ENCODE data around the gene AGBL3.

The AGBL3 gene

GRCh38 chr7:134945691-134946090 is 40.6 kb upstream of the AGBL3 start:
- no peaks in the 10 kb centered on the region for H3K9me3 ChIP-seq (ENCODE audit: control insufficient read depth, low read length)
- no peak overlapping the region for H3K4me3 ChIP-seq (ENCODE audit: insufficient read depth, low read depth, low read length, poor library complexity, severe bottlenecking)
- no peaks in the 10 kb centered on the region for H3K36me3 ChIP-seq (ENCODE audit: control insufficient read depth, insufficient read depth, low read length)
- no peaks in the 10 kb centered on the region for H3K4me1 ChIP-seq (ENCODE audit: control insufficient read depth, insufficient read depth, low read length, poor library complexity, severe bottlenecking)
- no peak for DNase-seq
- no peak overlapping the region for H3K27ac ChIP-seq (ENCODE audit: insufficient read depth, low read length, poor library complexity, severe bottlenecking)
- no peaks in the 10 kb centered on the region for H3K27me3 ChIP-seq (replicated peaks; ENCODE audit: control insufficient read depth, insufficient read depth, low read length, poor library complexity, severe bottlenecking)

- no peaks in the 10 kb centered on the region for H3K9me3 ChIP-seq (ENCODE audit: control insufficient read depth, low read length)
- no peak overlapping the region for H3K27ac ChIP-seq (ENCODE audit: insufficient read depth, low read length, poor library complexity, severe bottlenecking)
- no peak overlapping the region for H3K4me3 ChIP-seq (ENCODE audit: insufficient read depth, low read depth, low read length, poor library complexity, severe bottlenecking)
- no peaks in the 10 kb centered on the region for H3K27me3 ChIP-seq (replicated peaks; ENCODE audit: control insufficient read depth, insufficient read depth, low read length, poor library complexity, severe bottlenecking)
- no peaks in the 10 kb centered on the region for H3K36me3 ChIP-seq (ENCODE audit: control insufficient read depth, insufficient read depth, low read length)
- no peak for DNase-seq
- no peaks in the 10 kb centered on the region for H3K4me1 ChIP-seq (ENCODE audit: control insufficient read depth, insufficient read depth, low read length, poor library complexity, severe bottlenecking)
Observed at GRCh38 chr7:134946260-134946659, 40.0 kb upstream of the AGBL3 start.

DNA sequence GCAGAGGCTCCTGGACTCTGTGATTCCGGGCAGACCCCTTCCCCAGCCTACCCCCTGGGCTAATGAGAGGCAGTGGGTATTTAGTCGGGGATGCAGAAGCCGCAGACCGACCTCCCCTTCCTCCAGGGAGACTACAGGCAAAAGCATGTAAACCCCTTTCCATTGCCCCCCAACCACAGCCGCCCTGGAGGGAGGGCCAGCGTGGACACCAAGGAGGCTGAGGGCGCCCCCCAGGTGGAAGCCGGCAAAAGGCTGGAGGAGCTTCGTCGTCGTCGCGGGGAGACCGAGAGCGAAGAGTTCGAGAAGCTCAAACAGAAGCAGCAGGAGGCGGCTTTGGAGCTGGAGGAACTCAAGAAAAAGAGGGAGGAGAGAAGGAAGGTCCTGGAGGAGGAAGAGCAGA is 39.0 kb upstream of the AGBL3 start:
- H3K36me3 ChIP-seq (ENCODE audit: control insufficient read depth, insufficient read depth, low read length) = no peaks in the 10 kb centered on the region
- DNase-seq = no peak

DNA sequence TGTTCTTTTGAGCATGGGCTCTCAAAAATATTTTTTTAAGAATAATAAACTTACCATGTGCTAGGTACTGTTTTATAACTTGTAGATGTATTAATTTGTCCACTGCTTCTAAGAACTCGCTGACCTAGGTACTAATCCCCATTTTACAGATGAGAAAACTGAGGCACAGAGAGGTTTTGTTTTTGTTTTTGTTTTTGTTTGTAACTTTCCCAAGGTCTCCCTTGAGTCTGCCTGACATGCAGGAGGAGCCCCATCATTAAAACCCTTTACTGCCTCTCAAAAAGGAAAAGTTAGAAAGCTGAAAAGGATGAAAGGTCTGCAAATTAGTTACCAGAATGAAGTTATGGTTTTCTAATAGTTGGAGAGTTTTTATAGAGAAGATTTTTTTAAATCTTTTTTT is 38.5 kb upstream of the AGBL3 start:
- H3K27me3 ChIP-seq (replicated peaks; ENCODE audit: control insufficient read depth, insufficient read depth, low read length, poor library complexity, severe bottlenecking) = no peaks in the 10 kb centered on the region
- no peak for DNase-seq
- H3K9me3 ChIP-seq (ENCODE audit: control insufficient read depth, low read length) = no peaks in the 10 kb centered on the region
- H3K4me3 ChIP-seq (ENCODE audit: insufficient read depth, low read depth, low read length, poor library complexity, severe bottlenecking) = no peak overlapping the region
- H3K27ac ChIP-seq (ENCODE audit: insufficient read depth, low read length, poor library complexity, severe bottlenecking) = no peak overlapping the region
- H3K4me1 ChIP-seq (ENCODE audit: control insufficient read depth, insufficient read depth, low read length, poor library complexity, severe bottlenecking) = no peaks in the 10 kb centered on the region
- no peaks in the 10 kb centered on the region for H3K36me3 ChIP-seq (ENCODE audit: control insufficient read depth, insufficient read depth, low read length)

More for the DNA sequence above, 39.0 kb upstream of the AGBL3 start:
- H3K9me3 ChIP-seq (ENCODE audit: control insufficient read depth, low read length) = no peaks in the 10 kb centered on the region
- H3K27me3 ChIP-seq (replicated peaks; ENCODE audit: control insufficient read depth, insufficient read depth, low read length, poor library complexity, severe bottlenecking) = no peaks in the 10 kb centered on the region
- H3K27ac ChIP-seq (ENCODE audit: insufficient read depth, low read length, poor library complexity, severe bottlenecking) = no peak overlapping the region
- H3K4me3 ChIP-seq (ENCODE audit: insufficient read depth, low read depth, low read length, poor library complexity, severe bottlenecking) = no peak overlapping the region
- H3K4me1 ChIP-seq (ENCODE audit: control insufficient read depth, insufficient read depth, low read length, poor library complexity, severe bottlenecking) = no peaks in the 10 kb centered on the region

- H3K27ac ChIP-seq (ENCODE audit: insufficient read depth, low read length, poor library complexity, severe bottlenecking) = no peak overlapping the region
- no peaks in the 10 kb centered on the region for H3K27me3 ChIP-seq (replicated peaks; ENCODE audit: control insufficient read depth, insufficient read depth, low read length, poor library complexity, severe bottlenecking)
- no peaks in the 10 kb centered on the region for H3K4me1 ChIP-seq (ENCODE audit: control insufficient read depth, insufficient read depth, low read length, poor library complexity, severe bottlenecking)
- H3K9me3 ChIP-seq (ENCODE audit: control insufficient read depth, low read length) = no peaks in the 10 kb centered on the region
- no peak for DNase-seq
- no peak overlapping the region for H3K4me3 ChIP-seq (ENCODE audit: insufficient read depth, low read depth, low read length, poor library complexity, severe bottlenecking)
- H3K36me3 ChIP-seq (ENCODE audit: control insufficient read depth, insufficient read depth, low read length) = no peaks in the 10 kb centered on the region
Observed at GRCh38 chr7:134948246-134948645, 38.1 kb upstream of the AGBL3 start.

GRCh38 chr7:134948736-134949135 is 37.6 kb upstream of the AGBL3 start:
- H3K4me3 ChIP-seq (ENCODE audit: insufficient read depth, low read depth, low read length, poor library complexity, severe bottlenecking) = no peak overlapping the region
- no peaks in the 10 kb centered on the region for H3K36me3 ChIP-seq (ENCODE audit: control insufficient read depth, insufficient read depth, low read length)
- no peak overlapping the region for H3K27ac ChIP-seq (ENCODE audit: insufficient read depth, low read length, poor library complexity, severe bottlenecking)
- no peaks in the 10 kb centered on the region for H3K9me3 ChIP-seq (ENCODE audit: control insufficient read depth, low read length)
- no peaks in the 10 kb centered on the region for H3K27me3 ChIP-seq (replicated peaks; ENCODE audit: control insufficient read depth, insufficient read depth, low read length, poor library complexity, severe bottlenecking)
- no peaks in the 10 kb centered on the region for H3K4me1 ChIP-seq (ENCODE audit: control insufficient read depth, insufficient read depth, low read length, poor library complexity, severe bottlenecking)
- DNase-seq = no peak

DNA sequence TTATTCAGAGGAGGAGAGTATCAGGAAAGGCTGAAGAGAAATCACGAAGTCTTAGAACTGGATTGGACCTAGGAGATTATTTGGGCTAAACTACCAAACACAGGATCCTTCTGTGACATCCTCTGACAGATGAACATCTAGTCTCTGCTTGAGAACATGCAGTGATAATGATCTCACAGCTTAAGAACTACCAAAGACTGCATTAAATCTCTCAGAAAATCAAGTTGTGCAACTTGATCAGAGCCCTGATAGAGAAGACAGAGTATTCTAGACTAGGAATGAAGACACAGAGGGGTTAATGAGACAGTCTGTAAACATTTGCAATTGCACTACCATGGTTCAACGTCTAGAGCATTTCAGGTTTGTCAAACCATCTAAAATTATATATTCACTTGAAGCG is 37.1 kb upstream of the AGBL3 start:
- no peak overlapping the region for H3K27ac ChIP-seq (ENCODE audit: insufficient read depth, low read length, poor library complexity, severe bottlenecking)
- DNase-seq = no peak
- peaks cover under 1% of the 10 kb centered on the region for H3K4me1 ChIP-seq (ENCODE audit: control insufficient read depth, insufficient read depth, low read length, poor library complexity, severe bottlenecking)
- H3K9me3 ChIP-seq (ENCODE audit: control insufficient read depth, low read length) = no peaks in the 10 kb centered on the region
- H3K4me3 ChIP-seq (ENCODE audit: insufficient read depth, low read depth, low read length, poor library complexity, severe bottlenecking) = no peak overlapping the region
- no peaks in the 10 kb centered on the region for H3K36me3 ChIP-seq (ENCODE audit: control insufficient read depth, insufficient read depth, low read length)
- H3K27me3 ChIP-seq (replicated peaks; ENCODE audit: control insufficient read depth, insufficient read depth, low read length, poor library complexity, severe bottlenecking) = no peaks in the 10 kb centered on the region

- H3K9me3 ChIP-seq (ENCODE audit: control insufficient read depth, low read length) = no peaks in the 10 kb centered on the region
- no peaks in the 10 kb centered on the region for H3K36me3 ChIP-seq (ENCODE audit: control insufficient read depth, insufficient read depth, low read length)
- no peak overlapping the region for H3K27ac ChIP-seq (ENCODE audit: insufficient read depth, low read length, poor library complexity, severe bottlenecking)
- H3K4me1 ChIP-seq (ENCODE audit: control insufficient read depth, insufficient read depth, low read length, poor library complexity, severe bottlenecking) = peaks cover 2% of the 10 kb centered on the region
- H3K4me3 ChIP-seq (ENCODE audit: insufficient read depth, low read depth, low read length, poor library complexity, severe bottlenecking) = no peak overlapping the region
- no peaks in the 10 kb centered on the region for H3K27me3 ChIP-seq (replicated peaks; ENCODE audit: control insufficient read depth, insufficient read depth, low read length, poor library complexity, severe bottlenecking)
- no peak for DNase-seq
Observed at GRCh38 chr7:134954197-134955082, 31.9 kb upstream of the AGBL3 start.

DNA sequence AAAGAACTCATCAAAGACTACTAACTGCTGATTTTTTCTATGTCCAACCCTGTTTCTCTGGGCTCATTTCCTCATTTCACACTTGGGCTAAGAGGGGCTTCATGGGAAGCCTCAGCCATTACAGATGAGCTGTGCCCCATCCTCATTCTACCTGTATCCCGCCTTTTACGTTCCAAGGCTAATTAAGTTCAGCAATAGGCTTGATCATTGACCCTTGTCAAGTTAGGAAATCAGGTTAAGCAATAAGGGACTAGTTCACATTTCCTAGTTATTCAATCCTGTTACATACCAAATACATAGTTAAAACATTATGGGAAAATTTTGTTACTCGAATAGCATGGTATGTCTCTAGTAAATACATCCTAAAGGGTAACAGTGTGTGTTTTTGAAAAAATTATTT is 29.3 kb upstream of the AGBL3 start:
- H3K36me3 ChIP-seq (ENCODE audit: control insufficient read depth, insufficient read depth, low read length) = no peaks in the 10 kb centered on the region
- no peaks in the 10 kb centered on the region for H3K27me3 ChIP-seq (replicated peaks; ENCODE audit: control insufficient read depth, insufficient read depth, low read length, poor library complexity, severe bottlenecking)
- no peak overlapping the region for H3K4me3 ChIP-seq (ENCODE audit: insufficient read depth, low read depth, low read length, poor library complexity, severe bottlenecking)
- no peak for DNase-seq
- no peaks in the 10 kb centered on the region for H3K9me3 ChIP-seq (ENCODE audit: control insufficient read depth, low read length)
- H3K27ac ChIP-seq (ENCODE audit: insufficient read depth, low read length, poor library complexity, severe bottlenecking) = no peak overlapping the region
- peaks cover 2% of the 10 kb centered on the region for H3K4me1 ChIP-seq (ENCODE audit: control insufficient read depth, insufficient read depth, low read length, poor library complexity, severe bottlenecking)

GRCh38 chr7:134959810-134960209 is 26.5 kb upstream of the AGBL3 start:
- H3K36me3 ChIP-seq (ENCODE audit: control insufficient read depth, insufficient read depth, low read length) = no peaks in the 10 kb centered on the region

More at GRCh38 chr7:134959810-134960209, 26.5 kb upstream of the AGBL3 start:
- DNase-seq = no peak
- Histone ChIP-seq H3K9me3 (ENCODE audit: control insufficient read depth, low read length) (no peaks in the 10 kb centered on the region), H3K4me3 (ENCODE audit: insufficient read depth, low read depth, low read length, poor library complexity, severe bottlenecking) (no peak overlapping the region), H3K4me1 (ENCODE audit: control insufficient read depth, insufficient read depth, low read length, poor library complexity, severe bottlenecking) (no peaks in the 10 kb centered on the region), H3K27ac (ENCODE audit: insufficient read depth, low read length, poor library complexity, severe bottlenecking) (no peak overlapping the region), H3K27me3 (replicated peaks; ENCODE audit: control insufficient read depth, insufficient read depth, low read length, poor library complexity, severe bottlenecking) (no peaks in the 10 kb centered on the region)

All from effector memory CD4-positive, alpha-beta T cell (primary cell).